KBM-7 (cell line): Measurements from ENCODE around the gene CRNKL1.
"Not testable (repeated sequence)": the region's sequence is repeated elsewhere in the genome, so short reads cannot be mapped to it uniquely, and the experiment has no call there.

Experiments
- DNase-seq: peaks from one replicate; pipeline ENCODE4 v3.0.0-alpha.2; 2015
- in situ Hi-C: fragments of 300-500 bp; cut with MboI; formaldehyde crosslinking; loops from 2 replicates; pipeline ENCODE4 v1.14.3; 2020; ENCODE audit warnings: low sequenced_read_pairs, low pct_unique_long_range_greater_than_20kb, mixed read lengths

CRNKL1 gene

DNA sequence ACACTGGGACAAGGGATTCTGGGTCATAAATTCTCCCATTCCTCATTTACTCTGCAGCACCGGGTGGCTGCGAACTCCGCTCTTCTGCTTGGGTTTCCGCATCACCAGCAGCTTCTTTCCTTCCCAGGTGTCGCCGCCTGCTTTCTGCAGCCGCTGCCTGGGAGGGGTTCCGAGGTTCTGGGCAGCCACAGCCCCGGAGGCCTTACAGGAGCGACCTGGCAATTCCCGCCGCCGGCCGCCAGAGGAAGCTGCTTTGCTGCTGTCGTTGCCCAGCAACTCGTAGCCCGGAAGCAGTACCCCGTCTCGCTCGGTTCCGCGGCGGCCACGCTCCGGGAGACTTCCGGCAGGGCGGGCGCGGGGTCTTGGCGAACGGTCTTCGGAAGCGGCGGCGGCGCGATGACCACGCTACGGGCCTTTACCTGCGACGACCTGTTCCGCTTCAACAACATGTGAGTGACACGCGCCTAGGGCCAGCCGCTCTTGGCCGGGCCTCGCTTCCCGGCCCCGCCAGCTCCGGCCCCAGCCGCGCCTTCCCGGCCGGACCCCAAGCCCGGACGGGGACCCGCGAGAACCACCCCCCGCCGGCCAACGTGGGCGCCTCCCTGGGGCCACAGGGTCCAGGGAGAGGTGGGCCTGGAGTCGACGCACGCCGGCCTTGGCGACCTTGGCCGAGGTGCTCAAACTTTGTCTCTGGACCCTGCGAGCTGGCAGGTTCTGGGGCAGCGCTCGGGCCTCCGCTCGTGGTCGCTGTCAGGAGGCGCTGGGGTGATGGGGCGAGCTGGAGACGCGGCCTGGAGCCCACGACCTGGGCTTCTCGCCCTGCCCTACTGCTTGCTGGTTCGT lies 35.0 kb downstream of the CRNKL1 start, which contains the start of gene NAA20:
Gene NAA20, plus strand, starts transcription at position 362 of the 843 bp plus-strand sequence. Its CDS starts 35 bp downstream, at position 397.
- DNase-seq = peak; percentile 91
- in situ Hi-C loops = no loop called here

DNA sequence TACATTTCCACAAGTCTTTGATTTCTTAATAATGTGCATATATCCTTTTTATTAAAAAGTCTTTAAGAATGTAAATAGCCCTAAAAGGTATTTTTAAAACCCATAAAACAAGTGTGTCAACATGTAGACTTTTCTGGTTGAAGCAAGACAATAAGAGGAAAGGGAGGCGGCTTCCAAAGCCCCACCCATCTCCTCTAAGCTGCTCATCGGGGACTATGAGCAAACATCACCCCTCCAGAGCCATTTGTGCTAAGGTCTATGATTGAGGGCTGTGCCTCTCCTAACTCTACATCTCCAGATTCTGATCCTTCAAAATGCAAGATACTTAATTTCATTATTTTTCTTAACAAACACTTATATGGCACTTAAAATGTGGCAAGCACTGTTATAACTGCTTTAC lies 37.6 kb downstream of the CRNKL1 start:
- no peak for DNase-seq

DNA sequence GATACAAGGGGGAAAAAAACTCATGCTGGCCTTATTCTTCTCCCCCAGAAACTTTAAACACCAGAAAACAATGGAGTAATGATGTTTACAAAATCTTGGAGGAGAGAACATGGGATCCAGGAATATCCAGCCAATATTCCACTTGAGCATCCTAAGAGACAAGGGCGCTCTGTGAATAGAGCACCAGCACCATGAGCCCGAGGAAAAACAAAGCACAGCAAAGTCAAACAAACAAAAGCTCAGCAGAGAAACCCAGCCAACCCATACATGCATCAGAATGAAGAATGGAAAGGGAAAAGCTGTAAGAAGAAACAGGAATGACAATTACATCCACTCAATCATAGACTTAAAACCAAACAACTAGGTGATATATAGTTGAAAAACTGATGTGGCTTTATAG lies 39.7 kb downstream of the CRNKL1 start:
- in situ Hi-C loops = no loop called here
- DNase-seq = no peak

More for the DNA sequence above, 37.6 kb downstream of the CRNKL1 start:
- in situ Hi-C loops = no loop called here

DNA sequence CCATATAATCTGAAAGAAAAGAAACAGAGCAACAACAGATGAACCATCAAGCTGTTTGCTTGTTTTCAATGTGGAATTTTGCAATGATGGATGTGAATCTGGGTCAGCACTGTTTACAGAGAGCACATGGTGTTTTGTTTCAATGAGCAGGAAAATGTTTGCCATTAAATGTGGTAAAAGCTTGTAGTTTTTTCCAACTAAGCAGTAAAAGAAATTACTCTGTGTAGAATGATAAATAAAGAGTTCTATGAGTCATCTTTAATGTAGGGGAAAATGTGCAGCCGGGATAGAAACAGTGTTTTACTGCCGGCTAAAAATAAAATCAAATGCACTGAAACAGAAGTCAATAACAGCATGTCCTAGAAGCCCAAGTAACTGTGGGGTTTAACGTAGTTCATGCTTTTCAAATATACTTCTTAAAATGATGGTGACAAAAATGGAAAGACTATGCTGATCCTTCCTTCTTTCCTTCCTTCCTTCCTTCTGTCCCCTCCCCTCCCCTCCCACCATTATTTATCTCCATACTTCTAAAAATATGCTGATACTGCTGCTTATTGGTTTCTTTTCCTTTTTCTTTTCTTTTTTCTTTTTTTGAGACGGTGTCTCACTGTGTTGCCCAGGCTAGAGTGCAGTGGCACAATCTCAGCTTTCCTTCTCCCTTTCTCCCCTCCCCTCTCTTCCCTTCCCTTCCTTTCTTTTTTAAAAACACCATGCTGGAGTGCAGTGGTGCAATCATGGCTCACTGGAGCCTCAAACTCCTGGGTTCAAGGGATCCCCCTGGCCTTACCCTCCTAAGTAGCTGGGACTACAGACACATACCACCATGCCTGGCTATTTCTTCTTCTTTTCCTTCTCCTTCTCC lies 41.4 kb downstream of the CRNKL1 start:
- in situ Hi-C loops = no loop called here
- no peak for DNase-seq

DNA sequence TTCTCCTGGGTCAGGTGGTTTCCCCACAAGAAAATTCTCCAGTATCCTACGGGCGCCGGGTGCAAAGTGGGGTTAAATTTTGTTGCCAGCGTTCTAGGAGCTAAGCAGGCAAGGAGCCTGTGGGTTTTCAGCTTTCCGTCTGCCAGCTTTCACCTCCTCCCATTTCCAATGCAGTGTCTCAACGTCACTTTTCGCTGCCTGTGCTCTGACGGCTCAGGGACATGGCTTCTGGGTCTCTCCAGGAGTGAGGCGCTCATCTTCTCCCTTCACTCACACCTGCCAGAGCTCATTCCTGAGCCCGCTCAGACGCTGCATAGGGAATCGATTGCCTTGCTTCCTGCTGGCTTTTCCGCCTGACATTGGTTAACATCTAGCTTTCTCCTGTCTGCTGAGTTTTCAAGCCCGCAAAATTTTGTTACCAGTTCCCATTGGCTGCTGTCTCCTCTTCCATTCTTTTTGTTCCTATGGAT lies 42.4 kb downstream of the CRNKL1 start:
- in situ Hi-C loops = no loop called here

DNA sequence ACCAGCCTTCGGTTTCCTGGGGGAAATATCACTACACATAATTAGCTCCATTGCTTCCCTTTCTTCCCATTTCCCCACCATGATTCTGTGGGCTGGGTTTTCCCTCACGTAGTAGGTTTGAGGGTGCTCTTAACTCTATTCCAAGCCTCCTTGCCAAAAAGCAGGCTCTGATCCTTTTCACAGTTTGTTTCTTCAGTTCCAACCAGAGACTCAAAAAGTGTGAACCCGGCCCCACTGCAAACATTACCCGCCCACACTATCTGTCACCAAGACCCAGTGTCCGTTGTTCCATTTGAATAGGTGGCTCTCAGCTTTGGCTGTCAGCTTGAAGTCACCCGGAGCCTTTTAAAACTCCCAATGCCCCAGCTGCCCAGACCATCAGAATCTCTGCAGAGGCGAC lies 46.9 kb downstream of the CRNKL1 start:
- no peak for DNase-seq
- in situ Hi-C loops = no loop called here

More for the DNA sequence above, 42.4 kb downstream of the CRNKL1 start:
- DNase-seq = no peak

DNA sequence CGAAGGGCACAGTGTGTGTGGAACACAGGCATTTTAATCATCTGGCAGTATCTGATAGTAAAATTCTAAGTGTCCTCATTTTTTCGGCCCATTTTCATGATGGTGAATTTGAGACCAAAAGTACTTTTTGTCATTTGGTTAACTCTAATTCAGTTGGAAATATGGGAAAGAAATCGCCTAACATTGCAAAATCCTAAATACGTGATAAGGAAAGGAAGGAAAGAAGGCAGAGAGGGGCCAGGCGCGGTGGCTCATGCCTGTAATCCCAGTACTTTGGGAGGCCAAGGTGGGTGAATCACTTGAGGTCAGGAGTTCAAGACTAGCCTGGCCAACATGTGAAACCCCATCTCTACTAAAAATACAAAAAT lies 48.3 kb downstream of the CRNKL1 start:
- in situ Hi-C loops, DNase-seq: not testable (repeated sequence)

DNA sequence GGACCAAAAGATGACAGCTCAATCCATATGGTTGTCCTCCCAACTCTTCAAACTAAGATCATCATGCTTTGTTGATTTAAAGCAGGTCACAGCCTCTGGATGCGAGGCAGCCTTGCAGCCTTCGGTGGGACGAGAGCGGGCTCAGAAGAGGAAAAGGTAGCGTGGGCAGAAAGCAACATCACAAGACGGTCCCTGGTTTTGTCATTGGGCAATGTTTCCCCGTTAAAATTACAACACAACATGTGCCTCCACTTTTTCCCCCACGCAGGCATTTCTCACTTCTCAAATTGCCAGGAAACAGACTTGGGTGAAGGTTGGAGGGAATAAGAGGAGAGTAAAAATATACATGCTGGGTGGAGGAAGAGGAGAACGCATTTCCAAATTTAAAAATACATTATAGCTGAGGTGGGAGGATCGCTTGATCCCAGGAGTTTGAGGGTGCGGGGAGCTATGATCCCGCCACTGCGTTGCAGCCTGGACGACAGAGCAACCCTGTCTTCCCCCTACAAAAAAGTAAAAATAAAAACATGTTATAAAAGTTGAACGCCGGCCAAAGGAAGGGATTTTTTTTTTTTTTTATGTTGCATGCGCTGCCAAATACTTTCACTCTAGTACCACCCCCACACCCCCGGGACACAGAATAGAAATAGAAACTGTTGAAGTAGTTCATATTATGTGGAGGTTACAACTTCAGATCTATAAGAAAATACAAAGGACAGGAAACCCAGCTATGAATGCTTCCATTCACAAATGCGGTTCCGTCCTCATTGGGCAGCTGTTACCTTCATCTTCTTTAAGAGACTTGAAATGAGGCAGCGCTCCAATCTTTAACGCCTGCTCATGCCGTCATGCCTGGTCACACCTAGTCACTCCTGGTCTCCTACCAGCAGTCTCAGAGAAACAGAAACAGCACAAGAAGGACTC lies 49.0 kb downstream of the CRNKL1 start:
- peak; percentile 38 for DNase-seq
- in situ Hi-C loops = no loop called here

DNA sequence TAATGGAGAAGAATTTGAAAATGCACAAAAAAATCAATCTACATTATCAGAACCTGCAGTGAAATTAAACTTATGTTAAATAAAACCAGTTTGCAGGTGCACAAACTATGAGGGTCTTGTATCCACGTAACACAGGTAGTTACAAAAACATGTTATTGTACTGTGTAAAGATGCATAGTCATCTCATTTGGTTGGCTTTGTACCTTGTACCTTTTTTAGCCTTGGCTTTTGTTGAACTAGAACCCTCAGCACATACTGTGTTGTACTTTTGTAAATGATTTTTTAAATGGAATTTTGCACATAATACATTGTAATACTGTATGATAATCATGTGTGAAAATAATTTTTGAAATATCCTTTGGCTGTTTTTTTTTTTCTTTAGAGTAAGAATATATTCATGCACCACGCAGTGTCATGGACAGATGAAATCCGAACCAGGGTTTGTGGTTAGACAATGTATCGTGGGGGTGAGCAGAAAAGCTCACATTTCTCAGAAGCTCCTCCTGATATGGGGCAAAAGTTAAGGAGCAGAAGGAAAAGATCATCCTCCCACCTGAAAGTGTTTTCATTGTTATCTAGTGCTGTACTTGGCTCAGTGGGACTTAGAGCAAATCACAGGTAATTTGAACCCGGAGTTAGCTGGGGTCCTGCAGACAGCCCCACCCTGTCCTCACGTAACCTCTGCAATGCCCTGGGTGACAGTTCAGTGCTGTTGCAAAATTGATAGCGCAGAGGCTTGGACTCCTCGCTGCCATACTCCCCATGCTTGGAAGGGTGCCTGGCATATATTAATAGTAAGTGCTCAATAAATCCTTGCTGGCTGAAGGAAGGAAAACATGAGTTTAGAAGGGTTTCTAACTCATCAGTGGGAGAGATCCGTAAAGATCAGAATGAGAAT lies 49.9 kb downstream of the CRNKL1 start:
- peak; percentile 35 for DNase-seq
- in situ Hi-C loops = no loop called here

DNA sequence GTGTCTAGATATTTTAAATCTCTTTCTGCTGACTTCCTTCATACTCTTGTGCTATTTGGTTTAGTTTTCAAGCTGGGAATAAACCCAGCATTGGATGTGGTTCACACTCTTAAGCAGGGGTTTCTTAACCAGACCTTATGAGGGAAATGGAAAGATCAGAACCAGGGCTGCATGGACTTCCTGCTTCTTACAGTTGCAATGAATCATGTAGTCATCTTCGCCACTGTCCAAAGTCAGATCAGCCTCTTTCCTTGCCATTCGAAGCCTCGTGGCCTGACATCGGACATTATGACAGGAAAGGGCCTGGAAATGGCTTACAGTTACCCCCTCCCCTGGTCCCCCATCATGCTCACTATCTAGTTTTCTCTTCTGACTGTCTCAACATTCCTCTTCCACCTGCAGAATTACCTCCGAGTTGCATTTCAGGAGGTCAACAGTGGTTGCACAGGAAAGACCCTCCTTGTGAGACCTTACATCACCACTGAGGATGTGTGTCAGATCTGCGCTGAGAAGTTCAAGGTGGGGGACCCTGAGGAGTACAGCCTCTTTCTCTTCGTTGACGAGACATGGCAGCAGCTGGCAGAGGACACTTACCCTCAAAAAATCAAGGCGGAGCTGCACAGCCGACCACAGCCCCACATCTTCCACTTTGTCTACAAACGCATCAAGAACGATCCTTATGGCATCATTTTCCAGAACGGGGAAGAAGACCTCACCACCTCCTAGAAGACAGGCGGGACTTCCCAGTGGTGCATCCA lies 51.9 kb downstream of the CRNKL1 start:
- DNase-seq = no peak
- in situ Hi-C loops = no loop called here

DNA sequence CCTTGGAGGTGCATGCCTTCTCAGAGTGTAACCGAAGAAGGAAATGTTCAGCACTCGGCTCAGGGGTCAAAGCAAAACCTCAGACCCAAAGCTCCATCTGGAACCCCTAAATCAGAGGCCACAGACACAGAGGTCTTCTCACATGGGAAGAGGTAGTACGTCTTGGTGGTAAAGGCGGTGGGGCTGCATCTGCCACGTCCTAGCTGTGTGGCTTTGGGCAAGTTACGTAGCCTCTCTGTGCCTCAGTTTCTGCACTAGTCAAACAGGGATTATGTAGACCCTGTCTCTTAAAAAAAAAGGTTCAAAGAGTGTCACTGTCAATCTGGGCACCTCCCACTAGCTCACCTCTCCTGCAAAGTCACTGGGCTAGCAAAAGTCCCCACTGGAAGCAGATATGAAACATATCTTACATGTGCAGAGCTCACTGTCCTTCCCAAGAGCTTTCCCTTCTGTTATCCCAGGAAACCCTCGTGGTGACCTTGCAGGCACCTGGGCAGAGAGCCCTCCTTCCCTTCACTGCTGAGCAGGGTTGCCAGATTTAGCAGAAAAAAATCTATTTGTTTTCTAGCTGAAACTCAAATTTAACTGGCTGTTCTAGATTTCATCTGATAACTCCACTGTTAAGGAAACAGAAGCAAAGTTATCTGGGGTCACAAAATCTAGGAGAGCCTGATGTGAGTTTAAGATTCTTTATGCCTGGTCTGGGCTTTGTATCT lies 53.1 kb downstream of the CRNKL1 start:
- in situ Hi-C loops = no loop called here
- no peak for DNase-seq

DNA sequence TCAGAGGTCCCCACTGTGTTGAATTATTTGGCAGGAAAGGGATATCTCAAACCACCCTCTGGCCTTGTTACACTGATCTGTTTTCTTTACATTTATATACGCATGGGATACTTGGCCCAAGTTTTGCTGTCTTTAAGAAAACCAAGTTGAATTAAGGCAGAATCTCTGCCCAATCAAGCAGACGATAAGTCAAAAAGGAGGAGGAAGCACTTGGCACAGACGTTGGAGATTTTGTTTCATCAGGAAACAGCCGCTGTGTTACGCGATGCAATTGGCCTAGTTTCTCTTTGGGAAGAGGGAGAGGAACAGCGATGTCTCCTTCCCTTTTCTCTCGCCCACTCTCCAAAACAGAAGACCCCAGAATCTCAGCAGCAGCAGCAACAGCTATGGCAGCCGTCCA lies 55.3 kb downstream of the CRNKL1 start:
- DNase-seq = no peak
- in situ Hi-C loops = no loop called here

DNA sequence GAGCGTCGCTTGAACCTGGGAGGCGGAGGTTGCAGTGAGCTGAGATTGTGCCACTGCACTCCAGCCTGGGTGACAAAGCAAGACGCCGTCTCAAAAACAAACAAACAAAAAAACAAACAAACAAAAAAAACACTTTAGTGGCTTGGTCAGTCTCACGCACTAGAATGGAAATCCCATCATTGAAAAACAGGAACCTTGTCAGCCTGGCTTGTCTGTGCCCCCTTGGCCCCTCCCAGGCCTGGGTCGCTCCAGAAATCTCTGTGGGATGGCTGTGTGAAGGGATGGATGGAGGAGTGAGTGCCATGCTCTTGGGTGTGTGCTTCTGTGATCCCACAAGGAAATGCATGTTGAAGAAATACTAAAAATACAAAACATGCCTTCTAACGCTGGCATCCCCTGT lies 56.0 kb downstream of the CRNKL1 start:
- in situ Hi-C loops = no loop called here
- no peak for DNase-seq

DNA sequence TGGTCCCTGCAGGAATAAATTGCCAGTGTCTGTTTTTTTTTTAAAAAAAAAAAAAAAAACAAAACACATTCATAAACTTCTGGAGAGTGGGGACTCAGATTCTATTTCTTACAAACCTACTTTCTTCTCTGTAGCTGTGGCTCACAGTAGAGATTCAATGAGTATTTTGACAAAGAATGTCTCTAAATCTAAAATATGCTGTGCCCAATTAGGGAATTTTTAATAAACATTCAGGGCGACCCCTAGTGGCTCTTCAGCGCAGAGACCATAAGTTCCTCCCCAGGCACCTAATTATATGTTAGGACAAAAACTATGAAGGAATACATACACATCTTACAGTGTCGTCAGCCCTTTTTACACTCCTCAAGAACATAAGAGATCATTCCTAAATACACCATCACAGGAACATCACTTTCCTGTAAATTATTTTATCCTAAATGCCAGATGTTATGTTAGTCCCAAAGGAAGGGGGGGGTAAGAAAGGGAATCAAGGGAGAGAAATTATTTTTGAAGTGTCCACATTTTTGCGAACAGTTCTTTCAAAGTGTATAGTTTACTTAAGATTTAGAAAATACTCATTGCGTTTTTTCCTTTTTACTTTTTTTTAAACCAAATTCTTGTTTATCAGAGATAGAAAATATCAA lies 56.9 kb downstream of the CRNKL1 start:
- in situ Hi-C loops = no loop called here
- peak; percentile 69 for DNase-seq

DNA sequence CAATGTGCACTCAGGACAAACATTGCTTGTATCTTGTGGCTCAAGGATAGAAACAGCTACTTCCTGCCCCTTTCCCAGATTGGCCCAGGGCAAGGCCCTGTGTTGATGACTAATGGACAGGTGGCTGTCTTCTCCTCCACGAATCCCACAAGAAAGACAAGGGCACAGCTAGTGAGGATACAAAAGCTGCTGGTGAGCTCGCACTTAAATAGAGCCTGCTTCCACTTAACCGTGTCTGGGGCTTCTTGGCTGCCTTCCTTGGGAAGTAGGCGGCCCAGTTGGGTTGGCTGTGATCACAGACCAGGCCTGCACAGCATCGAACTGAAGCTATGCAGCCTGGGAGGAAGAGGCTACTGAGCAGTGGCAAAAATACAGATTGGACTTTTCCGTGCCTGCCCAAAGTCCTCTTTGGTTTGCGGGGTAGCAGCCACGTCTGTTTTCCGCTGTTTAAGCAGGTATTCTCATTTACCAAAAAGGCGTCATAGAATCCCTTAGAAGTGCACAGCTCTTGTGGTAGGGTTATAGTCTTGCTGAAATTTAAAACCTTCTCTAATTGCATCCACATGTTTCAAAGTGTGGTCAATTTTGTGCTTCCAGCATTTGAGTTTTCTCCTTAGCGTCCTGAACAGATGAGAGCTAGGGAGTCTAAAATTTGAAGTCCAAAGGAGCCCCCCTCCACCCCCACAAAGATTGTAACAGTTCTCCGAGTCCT lies 58.2 kb downstream of the CRNKL1 start:
- in situ Hi-C loops = no loop called here

More for the DNA sequence above, 58.2 kb downstream of the CRNKL1 start:
- DNase-seq = no peak
